Stromal cell of bone marrow (primary cell): ENCODE results near the gene PDE5A.
A peak's percentile ranks its signal among the peaks of the same experiment; 100 is the strongest.
"Not testable (repeated sequence)": the region's sequence is repeated elsewhere in the genome, so short reads cannot be mapped to it uniquely, and the experiment has no call there.

Experiments
- DNase-seq: peaks from one replicate; pipeline ENCODE4 v3.0.0-alpha.2; 2012; ENCODE audit warnings: low read depth

PDE5A gene

GRCh38 chr4:119470021-119470736 is 158.4 kb downstream of the PDE5A start:
- peak; percentile 22 for DNase-seq

- not testable (repeated sequence) for DNase-seq
Measured at GRCh38 chr4:119469039-119469438, 159.6 kb downstream of the PDE5A start.

- DNase-seq: not testable (repeated sequence)
Measured at GRCh38 chr4:119462733-119463132, 165.9 kb downstream of the PDE5A start.

GRCh38 chr4:119455734-119456133 is 172.9 kb downstream of the PDE5A start:
- not testable (repeated sequence) for DNase-seq

GRCh38 chr4:119454491-119455270 is 173.9 kb downstream of the PDE5A start:
- DNase-seq: peak; percentile 91

GRCh38 chr4:119454151-119454490 is 174.5 kb downstream of the PDE5A start:
- not testable (repeated sequence) for DNase-seq

GRCh38 chr4:119453286-119453685 is 175.3 kb downstream of the PDE5A start:
- DNase-seq: not testable (repeated sequence)

GRCh38 chr4:119449851-119450250 is 178.8 kb downstream of the PDE5A start:
- DNase-seq: not testable (repeated sequence)
